Inflammatory macrophage treated with lipopolysaccharide for 1 hour (primary cell): ENCODE data around the gene PLEKHM3.

Source experiments
- DNase-seq, 2 donors: peaks; one replicate each; pipeline ENCODE4 v3.0.0-alpha.2; 2020 to 2022

The PLEKHM3 gene

GRCh38 chr2:207847098-207847806, 178.1 kb downstream of the PLEKHM3 start:
- DNase-seq, result no peak

DNA sequence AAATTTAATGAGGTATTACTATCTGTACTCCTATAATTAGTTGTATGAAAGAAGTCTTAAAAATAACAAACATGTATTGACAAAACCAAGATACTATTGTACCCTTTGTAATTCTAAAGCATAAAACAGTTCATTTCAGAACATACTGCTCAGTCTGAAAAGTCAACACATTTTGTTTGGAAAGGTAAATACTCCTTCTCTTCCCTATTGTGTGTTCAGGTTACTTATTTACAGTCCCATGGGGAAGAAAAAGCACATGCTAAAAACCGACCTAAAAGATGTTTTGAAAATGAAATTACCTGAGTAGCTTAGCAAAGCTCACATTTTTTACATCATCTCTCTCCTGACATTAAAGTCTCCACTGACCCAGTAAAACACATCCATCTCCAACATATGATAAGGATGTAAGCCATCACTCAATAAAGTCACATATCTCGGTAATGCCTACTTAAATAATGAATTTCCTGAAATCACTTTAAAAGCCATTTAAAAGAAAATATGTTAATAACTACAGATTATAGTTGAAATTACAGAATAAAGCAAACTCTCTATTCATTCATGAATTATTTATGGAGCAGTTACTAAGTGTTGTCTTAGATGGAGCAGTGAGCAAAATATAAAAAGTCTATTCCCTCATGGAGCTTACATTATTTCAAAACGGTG, 180.0 kb downstream of the PLEKHM3 start:
- no peak for DNase-seq

- no peak for DNase-seq
Observed at GRCh38 chr2:207844648-207845047, 180.7 kb downstream of the PLEKHM3 start.

GRCh38 chr2:207840101-207840500, 185.2 kb downstream of the PLEKHM3 start:
- DNase-seq, result no peak

GRCh38 chr2:207839575-207839974, 185.8 kb downstream of the PLEKHM3 start:
- no peak for DNase-seq

GRCh38 chr2:207839028-207839427, 186.3 kb downstream of the PLEKHM3 start:
- no peak for DNase-seq

DNA sequence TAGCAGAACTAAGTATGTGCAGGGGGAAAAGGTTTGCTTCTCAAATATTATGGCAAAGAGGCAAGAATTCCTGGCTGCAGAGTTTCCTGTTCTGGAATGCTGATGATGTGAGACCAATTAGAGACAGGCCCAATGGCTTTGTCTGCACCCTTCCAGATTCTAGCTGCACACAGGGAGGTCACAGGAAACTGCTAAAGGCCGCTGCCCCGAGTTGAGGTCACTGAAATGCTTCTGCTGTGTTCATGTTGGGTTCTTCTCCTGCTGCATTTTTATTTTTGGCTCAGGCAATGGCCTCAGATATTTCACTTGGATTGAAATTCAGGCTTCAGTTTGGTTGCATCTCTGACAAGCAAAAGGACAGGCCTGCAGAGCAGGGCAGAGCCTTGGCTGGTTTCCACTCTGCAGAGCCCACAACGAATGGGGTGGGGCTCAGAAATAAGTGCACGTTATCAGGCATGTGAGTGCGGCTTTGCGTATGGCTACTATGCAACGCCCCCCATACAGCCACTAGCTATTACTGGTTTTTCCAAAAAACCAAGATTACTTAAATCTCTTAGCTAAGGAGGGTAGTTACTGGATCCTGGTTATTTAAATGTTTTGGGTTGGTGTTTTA, 188.7 kb downstream of the PLEKHM3 start:
- DNase-seq, result no peak

DNA sequence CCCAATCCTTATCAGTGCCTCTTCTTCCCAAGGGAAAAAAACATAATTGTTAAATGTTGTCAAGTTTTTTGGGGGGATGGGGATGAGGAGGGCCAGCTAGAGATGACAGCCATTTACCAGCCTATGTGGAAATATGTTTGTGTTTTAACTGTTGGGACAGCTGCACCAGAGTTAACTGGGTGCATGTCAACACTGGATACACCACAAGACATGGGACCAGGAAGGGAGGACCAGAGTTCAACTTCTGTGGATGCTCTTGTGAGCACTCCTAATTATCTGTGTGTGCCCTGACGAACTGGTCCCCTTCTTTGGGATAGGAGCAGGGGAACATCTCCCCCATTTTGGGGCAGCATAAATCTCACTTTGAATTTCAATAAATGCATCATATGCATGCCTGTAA, 189.5 kb downstream of the PLEKHM3 start:
- DNase-seq, result no peak

GRCh38 chr2:207833251-207833751, 192.0 kb downstream of the PLEKHM3 start:
- DNase-seq, result peak in 1 of 2 donors; percentile 2

GRCh38 chr2:207831584-207832248, 193.6 kb downstream of the PLEKHM3 start:
- no peak for DNase-seq

- DNase-seq, result no peak
Observed at GRCh38 chr2:207830778-207831438, 194.4 kb downstream of the PLEKHM3 start.

- DNase-seq, result no peak
Observed at GRCh38 chr2:207828361-207829057, 196.8 kb downstream of the PLEKHM3 start.

DNA sequence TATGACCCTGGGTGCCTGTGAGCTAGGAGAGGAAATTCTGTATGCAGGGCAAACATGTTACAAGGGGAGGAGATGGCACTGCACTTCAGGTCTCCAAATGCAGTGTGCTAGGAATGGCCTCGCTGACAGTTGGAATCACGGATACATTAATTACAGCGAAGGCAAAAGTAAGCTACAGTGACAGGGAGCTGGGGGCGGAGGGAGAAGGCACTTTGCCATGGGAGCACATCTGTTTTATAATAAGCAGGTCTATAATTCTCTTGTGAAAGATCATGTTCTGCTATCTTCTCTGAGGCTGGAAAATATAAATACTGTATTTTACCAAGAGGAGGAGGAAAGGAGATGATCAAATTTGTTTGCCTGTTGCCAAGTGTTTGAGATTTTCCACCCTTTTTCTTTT, 199.3 kb downstream of the PLEKHM3 start:
- DNase-seq, result no peak

DNA sequence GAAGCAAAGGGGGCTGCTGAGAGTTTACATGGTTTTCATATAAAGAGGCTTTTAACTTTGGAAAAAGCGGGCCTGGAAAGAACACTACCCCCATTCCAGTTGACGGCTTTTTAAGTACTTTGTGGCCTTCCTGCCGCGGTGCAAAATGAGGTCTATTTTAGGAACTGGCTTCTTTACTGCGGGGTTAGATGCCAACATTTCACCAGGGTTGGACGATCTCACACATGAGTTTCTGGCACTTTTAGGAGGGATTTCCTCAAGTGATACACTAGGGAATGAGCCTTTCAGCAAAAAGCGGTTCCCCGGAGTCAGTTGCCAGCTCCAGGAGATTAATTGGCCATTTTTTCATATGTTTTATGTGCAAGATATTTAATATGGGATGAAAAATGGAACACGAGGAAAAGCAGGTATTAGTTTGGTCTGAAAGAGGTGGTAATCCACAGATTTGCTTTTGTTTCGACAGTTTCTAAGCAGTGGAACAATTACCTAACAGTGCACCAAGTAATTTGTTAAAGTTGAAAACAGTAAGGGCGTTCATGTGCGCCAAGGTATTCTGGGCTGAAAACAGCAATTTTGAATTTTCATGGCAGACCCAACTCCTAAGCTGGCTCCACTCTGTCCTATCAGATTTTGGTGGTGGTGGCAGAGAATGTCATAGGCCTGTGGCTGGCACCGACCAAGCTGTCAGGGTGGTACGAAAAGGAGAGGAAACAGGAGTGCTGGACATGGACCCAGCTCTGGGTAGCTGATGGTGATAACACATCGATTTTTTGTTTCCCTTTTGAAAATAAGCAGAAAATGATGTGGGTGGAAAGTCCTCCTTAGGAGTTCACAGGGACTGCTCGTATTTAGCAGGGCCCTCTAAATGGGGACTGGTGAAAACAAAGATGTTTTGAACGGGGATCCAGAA, 200.0 kb downstream of the PLEKHM3 start:
- no peak for DNase-seq

DNA sequence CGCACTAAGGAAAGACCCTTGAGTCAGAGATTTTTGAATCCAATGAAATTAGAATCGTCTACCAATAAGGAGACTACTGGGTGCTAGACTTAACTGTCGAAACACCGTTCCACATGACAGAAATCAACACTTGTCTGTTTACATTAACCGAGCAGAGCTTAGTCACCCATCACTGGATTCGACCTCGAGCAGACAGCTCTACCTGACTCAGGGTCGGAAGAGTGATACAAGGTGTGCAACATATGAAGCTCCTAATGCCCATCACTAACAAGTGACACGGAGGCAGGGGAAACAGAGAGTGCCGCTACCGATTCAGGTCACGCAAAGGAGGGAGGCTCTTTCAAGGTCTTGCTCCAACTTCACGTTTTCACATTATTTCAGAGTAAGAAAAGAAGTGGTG, 201.5 kb downstream of the PLEKHM3 start:
- DNase-seq, result no peak

- DNase-seq, result no peak
Observed at GRCh38 chr2:207819839-207820784, 205.2 kb downstream of the PLEKHM3 start.

- no peak for DNase-seq
Observed at GRCh38 chr2:207819021-207819797, 206.1 kb downstream of the PLEKHM3 start.

- no peak for DNase-seq
Observed at GRCh38 chr2:207816546-207816945, 208.8 kb downstream of the PLEKHM3 start.

DNA sequence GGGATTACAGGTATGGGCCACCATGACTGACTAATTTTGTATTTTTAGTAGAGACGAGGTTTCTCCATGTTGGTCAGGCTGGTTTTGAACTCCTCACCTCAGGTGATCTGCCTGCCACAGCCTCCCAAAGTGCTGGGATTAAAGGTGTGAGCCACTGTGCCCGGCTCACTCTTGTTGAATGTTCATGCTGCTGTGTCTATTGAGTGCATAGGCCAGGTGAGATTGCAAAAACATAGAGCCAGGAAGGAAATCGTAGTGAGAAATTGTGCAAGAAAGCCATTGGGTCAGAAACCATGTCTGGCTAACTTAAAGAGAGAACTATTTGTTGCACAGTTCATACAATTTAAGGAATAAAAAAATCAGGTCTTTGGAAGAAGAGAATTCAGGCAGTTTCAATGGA, 210.1 kb downstream of the PLEKHM3 start:
- no peak for DNase-seq
